HG03571 (cell line): Measurements from ENCODE around the gene ANKRD13D.

ENCODE experiments used
- ATAC-seq: cut with Tn5 transposase; IDR thresholded peaks from one replicate; pipeline ENCODE4 v1.9.1; 2021; ENCODE audit not compliant: unreplicated experiment

ANKRD13D gene

GRCh38 chr11:67285541-67286498 is 3.3 kb upstream of the ANKRD13D start:
- ATAC-seq: no peak

- no peak for ATAC-seq
Measured at GRCh38 chr11:67286621-67287333, 2.3 kb upstream of the ANKRD13D start.

GRCh38 chr11:67287355-67288197 is 1.5 kb upstream of the ANKRD13D start:
- ATAC-seq: no peak

GRCh38 chr11:67288198-67288451 is 978 bp upstream of the ANKRD13D start:
- no peak for ATAC-seq

- peak; percentile 44 for ATAC-seq
Measured at GRCh38 chr11:67288452-67289225, 464 bp upstream of the ANKRD13D start.

- ATAC-seq: no peak
Measured at GRCh38 chr11:67289651-67290479, 762 bp downstream of the ANKRD13D start.

- no peak for ATAC-seq
Measured at GRCh38 chr11:67290801-67291200, 1.7 kb downstream of the ANKRD13D start.

GRCh38 chr11:67291481-67292381 is 2.6 kb downstream of the ANKRD13D start:
- no peak for ATAC-seq

- ATAC-seq: no peak
Measured at GRCh38 chr11:67292671-67293070, 3.6 kb downstream of the ANKRD13D start.

GRCh38 chr11:67293090-67293489 is 4.0 kb downstream of the ANKRD13D start:
- ATAC-seq: no peak

GRCh38 chr11:67295846-67296245 is 6.7 kb downstream of the ANKRD13D start:
- no peak for ATAC-seq

- ATAC-seq: no peak
Measured at GRCh38 chr11:67298786-67299185, 9.7 kb downstream of the ANKRD13D start.

- ATAC-seq: no peak
Measured at GRCh38 chr11:67299471-67300191, 10.5 kb downstream of the ANKRD13D start.

- ATAC-seq: no peak
Measured at GRCh38 chr11:67300256-67300755, 11.2 kb downstream of the ANKRD13D start.

GRCh38 chr11:67300756-67301312 is 11.7 kb downstream of the ANKRD13D start:
- ATAC-seq: no peak

- no peak for ATAC-seq
Measured at GRCh38 chr11:67301313-67301921, 12.3 kb downstream of the ANKRD13D start.

GRCh38 chr11:67301951-67302516 is 12.9 kb downstream of the ANKRD13D start:
- ATAC-seq: no peak
